Glomerular visceral epithelial cell (primary cell): ENCODE data around the gene MAN1C1.
"Not testable (repeated sequence)": the region's sequence is repeated elsewhere in the genome, so short reads cannot be mapped to it uniquely, and the experiment has no call there.

Source experiments
- DNase-seq: peaks from one replicate; pipeline ENCODE4 v3.0.0-alpha.2; 2016; ENCODE audit errors: extremely low spot score

Gene MAN1C1

DNA sequence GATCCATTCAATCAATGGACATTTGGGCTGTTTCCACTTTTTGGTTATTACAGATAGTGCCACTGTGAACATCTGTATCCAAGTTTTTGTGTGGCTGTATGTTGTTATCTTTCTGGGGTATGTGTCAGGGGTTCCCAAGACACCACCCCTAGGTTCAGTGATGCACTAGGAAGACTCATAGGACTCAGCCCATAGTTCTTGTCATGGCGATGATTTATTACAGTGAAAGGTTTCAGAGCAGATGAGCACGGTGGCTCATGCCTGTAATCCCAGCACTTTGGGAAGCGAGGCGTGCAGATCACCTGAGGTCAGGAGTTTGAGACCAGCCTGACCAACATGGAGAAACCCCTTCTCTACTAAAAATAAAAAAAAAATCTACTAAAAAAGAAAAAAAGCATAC is 64.1 kb downstream of the MAN1C1 start:
- no peak for DNase-seq

DNA sequence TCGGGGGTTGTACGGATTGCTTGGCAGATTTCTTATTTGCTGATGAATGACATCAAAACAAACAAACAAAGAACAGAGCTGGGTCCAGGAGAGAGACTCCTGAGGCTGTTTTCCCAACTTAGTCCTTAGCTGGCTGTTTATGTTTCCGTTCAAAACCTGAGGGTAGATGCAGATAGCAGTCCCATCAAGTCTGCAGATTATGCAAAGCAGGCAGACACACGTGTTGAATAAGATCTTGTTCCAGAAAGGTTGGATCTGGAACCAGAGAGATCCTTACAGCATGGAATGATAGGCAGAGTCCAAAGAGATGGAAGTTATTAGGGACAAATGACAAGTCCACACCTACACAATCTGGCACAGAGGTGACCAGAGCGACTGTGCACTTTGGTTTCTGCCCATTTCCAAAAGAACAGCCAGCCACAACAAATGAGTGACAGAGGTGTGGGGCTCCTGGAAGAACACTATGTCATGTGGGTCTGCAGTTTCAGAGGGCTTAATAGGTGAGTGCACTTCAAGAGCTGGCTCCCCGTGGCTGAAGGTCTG is 65.5 kb downstream of the MAN1C1 start:
- DNase-seq: no peak

DNA sequence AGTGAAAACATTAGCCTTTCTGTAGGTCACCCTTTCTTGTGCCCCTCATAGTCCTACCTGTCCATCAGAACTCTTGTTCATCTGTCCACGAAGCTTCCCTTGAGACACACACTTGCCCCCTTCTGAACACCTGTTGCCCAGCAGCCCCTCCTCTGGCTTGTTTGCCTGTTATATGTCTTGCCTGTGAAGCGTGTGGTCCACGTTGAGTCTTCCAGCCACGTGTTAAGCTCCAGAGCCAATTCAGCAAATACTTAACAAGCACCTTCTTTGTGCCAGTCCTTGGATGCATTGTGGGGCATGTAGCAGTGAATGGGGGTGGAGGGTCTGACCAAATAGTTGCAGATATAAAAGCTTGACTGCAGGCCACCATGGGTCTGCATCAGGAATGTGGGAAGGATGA is 66.6 kb downstream of the MAN1C1 start:
- DNase-seq: no peak

DNA sequence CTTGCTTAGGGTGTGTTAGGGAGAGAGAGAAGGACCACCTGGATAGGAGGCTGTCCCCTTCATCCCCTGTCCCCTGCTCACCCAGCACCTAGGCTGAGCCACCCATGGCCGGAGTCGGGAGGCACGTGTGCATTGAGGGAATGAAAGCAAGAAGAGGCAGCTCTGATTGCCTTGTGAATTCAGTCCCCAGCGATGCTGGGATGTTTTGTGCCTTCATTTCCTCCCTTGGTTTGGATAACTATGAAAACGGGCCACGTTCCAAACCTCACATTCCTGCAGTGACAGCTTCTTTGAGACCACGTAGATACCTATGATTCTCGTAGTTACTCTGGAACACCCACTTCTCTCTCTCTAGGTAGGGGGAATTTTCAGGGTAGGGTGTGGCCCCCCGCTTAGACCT is 67.1 kb downstream of the MAN1C1 start:
- peak; percentile 48 for DNase-seq

DNA sequence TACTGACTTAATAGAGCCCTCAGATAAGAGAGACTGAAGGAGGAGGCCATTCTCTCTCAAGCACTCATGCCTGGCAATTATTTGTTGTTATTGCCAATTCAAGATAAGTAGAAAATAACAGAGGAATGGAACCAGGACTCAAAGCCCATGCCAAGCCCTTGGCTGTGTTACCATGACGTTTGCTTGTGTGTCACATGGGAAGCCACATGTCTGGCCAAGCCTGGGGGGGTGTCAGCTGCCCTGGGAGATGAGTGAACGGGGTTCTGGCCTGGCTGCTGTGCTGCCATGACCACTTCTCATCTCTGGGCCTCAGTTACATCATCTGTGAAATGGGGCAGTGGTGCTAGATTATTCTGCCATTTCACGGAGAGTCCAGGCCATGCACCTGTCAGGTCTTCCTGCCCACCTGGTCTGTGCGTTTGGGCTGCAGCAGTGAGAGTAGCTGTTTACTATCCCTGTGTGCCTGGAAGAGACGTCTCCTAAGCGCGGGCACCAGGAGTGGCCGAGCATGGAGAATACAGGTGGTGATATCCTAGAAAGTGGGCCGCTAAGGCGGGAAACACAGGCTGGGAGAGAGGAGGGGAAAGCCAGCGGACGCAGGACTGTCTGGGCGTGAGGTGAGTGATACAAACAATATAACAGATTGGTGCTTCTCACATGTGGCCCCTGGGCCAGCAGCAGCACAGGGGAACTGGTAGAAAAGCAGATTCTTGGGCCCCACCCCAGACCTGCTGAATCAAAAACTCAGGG is 67.8 kb downstream of the MAN1C1 start:
- no peak for DNase-seq

DNA sequence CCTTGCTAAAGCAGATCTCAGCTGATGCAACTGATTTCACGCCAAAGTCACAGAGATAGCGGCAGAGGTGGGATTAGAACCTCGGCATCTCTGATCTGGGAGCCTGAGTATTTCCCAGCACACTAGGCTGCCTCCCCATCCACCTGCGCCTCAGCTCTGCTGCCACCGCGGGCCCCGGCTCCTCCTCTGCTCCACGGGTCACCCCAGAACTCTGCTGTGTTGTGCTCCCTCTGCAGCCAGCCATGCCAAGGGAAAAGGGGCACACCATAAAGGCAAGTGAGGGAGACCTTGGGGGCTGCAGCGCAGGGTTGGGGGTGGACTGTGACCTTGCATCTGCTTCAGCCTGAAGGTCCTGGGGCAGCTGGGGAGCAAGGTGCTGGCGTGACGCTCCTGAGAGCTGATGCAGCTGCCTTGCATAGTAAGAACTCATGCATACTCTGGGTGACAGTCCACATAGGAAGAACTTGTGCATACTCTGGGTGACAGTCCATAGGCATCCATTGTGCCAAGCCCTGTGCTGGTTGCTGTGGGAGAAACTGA is 68.7 kb downstream of the MAN1C1 start:
- DNase-seq: no peak

DNA sequence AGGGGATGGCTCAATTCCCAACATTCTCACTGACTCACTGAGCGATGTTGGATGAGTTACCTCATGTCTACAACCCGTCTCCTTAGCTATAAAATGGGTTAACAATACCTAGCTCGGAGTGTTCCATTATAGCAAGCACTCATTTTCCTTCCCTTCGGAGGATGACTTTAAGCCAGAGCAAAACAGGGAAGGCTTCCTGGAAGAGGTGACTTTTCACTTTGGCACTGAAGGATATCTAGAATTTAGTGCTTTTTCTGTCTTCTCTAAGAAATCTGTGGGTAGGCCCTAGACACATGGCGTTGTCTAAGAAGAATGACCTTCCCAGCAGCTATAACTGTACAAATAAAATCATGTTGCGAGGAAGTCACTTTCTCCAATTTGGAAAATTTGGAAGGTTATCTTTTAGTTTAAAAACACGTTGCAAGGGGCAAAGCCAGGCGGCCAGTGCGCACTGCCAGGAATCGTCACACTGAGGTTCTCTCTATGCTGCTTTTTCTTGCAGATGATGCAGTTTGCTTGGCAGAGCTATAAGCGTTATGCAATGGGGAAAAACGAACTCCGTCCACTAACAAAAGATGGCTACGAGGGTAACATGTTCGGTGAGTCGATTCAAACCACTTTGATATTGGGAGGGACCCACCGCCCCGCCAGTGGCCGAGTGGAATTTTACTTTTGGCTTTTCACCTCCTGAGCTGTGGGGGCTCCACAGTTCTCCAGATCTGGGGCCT is 69.5 kb downstream of the MAN1C1 start:
- no peak for DNase-seq

DNA sequence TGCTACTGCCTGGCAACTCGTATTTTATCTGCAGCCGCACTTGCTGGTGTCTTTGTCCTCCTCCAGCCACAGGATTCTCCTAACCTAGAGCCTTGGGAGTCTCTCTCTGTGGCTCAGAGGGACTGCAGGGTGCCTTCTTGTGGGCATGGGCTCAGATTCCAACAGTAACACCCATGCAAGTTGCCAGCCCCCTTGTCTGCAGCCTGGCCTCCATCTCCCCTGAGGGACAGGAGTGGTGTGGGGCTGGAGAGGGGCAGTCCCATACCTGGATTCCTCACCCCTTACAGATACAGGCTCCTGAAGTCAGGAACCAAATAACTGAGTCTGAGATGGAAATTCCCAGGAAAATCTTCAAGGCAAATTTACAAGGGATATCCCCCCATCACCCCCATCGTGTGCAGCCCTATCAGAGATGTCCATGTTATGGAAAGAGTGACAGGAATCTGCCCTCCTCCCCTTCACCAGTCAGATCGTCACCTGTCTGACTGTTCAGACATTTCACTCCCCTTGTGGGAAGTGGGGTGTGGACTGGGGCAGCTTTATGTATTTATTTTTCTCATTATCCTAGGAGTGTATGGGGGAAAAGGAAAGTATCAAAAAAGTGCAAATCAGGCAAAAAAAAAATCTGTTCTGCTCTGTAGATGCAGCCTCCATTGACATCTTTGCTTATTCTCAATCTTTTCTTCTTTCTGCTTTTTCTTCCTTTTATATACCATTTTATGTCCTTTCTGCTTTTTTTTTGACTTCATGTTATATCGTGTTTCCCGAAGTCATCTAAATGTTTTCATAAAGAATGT is 70.8 kb downstream of the MAN1C1 start:
- no peak for DNase-seq

DNA sequence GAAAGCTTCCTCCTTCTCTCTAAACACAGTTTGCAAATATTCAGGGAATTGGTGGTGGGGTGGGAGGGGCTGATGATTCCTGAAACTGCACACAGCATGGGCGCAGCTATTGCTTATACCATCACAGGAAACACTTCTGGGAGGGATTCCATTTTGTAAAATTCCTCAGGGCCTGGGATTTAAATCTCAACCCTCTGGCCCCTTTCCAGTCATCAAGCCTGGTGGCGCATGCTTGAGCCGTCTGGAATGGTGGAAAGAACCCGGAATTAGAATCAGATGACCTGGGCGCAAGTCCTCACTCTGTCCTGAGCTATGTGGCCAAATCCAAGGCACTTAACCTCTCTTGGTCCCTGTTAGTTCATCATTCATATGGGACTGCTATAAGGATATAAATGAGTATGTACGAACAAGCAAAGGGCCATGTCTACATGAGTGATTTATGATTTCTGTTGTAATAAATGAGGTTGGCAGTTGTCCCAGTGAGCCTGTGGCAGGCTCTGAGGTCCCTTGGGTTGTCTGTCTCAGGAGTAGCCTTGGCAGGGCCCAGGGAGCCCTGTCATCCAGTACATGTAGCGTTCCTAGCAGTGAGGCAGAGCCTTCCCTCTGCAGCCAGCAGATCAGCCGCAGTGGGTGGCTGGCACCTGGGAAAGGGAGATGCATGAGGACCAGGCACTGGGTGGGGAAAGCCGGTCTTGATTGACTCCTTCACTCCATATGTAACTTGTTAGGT is 72.0 kb downstream of the MAN1C1 start:
- no peak for DNase-seq

DNA sequence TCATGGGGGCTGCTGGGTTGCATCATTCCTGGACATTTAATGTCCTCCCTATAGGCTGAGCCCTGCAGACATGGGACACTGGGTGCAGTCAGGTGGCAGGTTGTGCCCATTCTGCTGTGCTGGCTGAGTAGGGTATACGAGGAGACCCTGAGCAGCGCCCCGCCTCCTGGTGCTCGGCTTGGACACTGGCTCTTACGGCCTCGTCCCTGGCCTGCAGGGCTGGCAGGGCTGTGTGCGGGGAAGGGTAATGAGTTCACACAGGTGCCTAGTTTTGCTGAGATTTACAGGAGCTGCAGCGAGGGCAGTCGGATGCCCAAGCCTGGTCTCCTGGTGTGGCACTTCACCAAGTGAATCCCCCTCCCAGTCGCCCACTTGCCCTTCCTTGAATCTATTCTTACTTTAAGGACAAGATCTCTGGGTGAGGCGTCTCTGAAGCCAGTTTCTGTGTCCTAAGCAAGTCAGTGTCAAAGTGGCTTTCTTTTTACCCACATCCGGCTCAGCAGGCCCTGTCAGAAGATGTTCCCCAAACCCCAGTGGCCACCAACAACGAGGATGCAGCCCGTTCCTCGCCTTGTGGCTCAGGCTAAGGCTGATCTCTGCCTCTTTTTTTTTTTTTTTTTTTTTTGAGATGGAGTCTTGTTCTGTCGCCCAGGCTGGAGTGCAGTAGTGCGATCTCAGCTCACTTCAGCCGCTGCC is 73.2 kb downstream of the MAN1C1 start:
- no peak for DNase-seq

DNA sequence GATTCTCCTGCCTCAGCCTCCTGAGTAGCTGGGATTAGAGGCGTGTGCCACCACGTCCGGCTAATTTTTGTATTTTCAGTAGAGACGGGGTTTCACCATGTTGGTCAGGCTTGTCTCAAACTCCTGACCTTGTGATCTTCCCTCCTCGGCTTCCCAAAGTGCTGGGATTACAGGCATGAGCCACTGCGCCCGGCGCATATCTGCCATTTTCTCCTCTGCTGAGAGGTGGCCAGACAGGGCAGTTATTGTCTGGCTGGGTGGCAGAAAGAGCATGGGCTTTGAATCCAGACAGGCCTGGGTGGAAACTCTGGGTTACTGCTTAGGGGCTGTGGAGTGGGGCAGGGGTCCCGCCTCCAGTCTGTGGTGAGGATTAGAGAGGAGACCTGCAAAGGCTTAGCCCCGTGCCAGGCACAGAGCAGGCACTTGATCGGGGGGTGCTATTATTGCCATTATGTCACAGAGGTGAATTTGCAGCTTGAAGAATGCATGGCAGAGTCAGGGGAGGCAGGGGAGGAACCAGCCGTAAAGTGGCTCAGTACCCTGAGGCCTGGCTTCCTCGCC is 73.9 kb downstream of the MAN1C1 start:
- no peak for DNase-seq

DNA sequence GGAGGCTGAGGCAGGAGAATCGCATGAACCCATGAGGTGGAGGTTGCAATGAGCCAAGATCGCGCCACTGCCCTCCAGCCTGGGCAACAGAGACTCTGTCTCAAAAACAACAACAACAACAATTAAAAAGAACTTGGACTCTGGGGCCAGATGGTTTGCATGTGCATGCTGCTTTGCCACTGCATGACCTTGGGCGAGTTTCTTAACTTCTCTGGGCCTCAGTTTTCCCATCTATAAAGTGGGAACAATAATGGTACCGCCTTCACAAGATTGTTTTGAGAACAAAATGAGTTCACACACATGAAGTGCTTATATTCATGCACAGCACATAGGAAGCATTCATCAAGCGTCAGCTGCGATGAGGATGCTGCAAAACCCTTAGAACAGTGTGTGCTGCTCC is 74.6 kb downstream of the MAN1C1 start:
- no peak for DNase-seq

DNA sequence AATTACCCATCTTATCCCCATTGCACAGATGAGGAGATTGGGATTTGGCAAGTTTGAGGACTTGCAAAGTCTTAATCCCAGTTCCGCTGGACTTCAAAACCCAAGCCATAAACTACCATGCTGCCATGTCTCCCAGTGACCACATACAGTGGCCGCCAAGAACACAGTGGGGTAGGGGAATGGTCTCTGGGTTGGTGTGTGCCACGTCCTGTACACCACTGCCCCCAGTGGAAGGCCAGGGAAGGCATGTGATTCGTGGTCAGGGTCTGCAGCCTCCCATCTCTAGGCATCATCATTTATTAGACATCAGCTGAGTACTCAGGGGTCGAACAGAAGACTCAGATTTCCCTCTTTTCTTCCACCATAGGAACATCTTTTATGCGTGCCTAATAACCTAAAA is 76.0 kb downstream of the MAN1C1 start:
- no peak for DNase-seq

DNA sequence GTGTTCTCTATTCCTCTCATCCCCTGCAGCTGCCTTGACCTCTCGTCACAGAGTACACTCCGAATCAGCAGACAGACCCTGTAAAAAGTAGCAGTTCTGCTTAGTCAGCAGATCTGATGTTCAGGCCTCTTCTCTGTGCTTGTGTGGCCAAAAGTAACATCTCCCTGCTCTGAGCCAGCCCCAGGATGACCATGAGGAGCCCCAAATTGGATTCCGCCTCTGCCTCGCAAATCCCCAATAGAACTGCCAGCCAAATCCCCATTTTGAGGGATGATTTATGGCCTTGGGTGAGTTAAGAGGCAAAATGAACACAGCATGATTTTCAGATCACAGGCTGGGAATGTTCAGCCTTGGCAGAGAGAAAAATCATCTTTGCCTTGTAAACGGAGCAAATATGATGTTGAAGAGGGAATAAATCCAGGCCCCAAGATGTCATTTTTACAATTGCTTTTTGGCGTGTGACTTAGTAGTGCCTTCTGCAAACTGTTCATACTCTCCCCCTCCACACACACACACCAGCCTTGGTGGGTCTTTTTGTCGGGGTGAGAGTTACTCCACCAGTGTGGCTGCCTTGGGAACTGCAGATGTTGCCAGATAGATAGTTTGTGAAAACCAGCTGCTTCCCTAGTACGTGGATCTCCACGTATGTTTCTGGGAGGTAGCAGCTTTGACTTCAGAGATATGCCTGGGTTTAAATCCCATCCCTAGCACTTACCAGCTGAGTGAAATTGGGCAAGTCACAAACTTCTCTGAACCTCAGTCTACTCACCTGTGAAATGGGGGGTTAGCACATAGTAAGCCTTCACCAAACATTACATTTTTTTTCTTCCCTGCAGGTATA is 77.8 kb downstream of the MAN1C1 start:
- DNase-seq: no peak

DNA sequence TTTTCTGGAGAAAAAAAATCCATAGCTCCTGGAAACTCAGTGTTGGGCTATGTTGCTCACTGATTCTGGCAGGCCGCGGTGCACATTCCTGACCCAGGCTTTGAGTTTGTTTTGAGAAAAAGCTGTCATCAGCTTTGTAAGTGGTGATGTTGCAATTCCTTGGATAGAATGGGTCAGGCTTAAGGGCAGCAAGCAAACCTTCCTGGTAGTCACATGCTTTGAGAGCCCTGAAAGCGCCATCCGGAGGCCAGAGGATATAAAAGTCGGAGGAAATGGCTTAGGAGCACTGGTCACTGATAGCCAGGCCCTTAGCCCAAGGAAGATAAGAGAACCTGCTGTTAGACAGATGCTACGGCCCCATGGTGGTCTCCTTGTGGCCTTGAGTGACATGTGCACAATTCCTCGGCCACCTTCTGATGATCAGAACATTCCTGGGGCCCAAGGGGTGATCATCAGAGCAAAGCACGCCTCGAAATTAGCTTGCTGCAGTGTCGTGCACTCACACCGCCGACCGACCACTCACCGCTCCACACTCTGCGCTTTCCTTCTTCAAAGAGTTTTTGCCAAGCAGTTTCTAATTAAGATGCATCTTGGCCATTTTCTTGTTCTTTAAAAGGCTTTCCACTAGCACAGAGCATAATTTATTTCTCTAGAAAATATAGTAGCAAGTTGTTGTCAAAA is 78.6 kb downstream of the MAN1C1 start:
- peak; percentile 53 for DNase-seq

DNA sequence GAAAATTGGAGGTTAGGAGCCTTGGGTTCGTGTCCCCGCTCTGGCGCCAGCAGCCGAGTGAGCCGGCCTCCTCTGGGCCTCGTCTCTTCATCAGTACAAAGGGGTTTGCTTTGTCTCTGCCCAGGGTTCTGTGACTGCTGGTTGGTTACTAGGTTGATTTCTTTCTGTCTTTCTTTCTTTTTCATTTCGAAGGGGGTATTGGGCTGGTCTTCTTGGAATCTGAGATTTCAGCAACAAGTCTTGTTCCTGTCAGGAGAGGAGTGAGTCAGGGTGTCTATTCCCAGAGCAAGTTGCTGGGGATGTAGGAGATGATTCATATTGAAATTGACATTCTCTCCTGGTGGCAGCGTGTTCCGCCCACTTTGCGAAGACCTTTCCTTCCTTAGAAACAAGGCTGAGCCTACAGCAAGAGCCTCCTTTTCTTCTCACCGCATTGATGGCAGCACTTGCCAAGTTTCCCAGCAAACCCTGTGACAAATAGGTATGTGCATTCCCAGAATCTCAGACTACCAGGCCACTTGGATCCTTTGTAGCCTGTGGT is 79.2 kb downstream of the MAN1C1 start:
- DNase-seq: peak; percentile 57

DNA sequence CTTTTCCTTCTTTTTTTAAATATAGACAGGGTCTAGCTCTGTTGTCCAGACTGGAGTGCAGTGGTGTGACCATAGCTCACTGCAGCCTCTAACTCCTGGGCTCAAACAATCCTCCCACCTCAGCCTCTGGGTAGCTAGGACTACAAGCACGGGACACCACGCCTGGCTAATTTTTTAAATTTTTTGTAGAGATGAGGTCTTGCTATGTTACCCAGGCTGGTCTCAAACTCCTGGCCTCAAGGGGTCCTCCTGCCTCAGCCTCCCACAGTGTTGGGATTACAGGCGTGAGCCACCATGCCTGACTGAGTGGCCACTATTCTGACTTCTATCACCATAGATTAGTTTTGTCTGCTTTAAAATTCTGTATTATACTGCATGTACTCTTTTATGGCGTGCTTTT is 80.1 kb downstream of the MAN1C1 start:
- DNase-seq: not testable (repeated sequence)

DNA sequence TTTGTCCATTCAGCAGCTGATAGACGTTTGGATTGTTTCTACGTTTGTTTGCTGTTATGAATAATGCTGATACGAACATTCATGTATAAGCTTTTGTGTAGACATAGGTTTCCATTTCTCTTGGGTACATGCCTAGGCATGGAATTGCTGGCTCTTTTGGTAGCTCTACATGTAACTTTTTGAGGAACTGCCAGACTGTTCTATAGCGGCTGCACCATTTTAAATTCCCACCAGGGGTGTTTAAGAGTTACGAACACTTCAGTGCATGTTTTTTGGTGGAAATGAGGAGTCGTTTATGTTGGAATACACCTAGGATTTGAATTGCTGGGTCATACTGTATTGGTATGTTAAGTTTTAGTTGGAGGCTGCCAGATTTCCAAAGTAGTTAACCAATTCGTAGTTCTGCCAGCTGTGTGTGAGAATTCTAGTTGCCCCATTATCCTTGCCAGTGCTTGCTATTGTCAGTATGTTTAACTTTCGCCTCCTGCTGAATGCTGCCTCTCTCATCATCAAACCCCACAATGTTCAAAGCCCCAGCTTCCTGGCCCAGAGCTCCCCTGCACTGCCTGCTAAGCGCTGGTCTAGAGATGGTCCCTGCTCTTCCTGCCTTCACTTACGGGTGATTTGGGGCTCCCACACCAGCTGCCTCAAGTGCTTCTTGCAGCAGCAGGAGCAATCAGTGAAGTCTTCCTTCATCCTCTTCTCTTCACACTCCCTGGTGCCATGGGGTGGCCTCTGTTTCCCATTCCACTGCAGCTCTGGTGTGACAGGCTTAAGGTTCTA is 81.0 kb downstream of the MAN1C1 start:
- DNase-seq: no peak
